Peyer's patch (tissue), 4 donors: ENCODE data around the gene ANKS3. TPM values are rescaled to one million over a fixed set of nuclear protein-coding genes. Genes with fewer than 3 reads are reported as not detected.

Source experiments
- DNase-seq, 3 donors: peaks; one replicate each; pipeline ENCODE4 v3.0.0-alpha.2; 2017 to 2019
- H3K27ac ChIP-seq, 4 donors: fragments of 200-600 bp; sonication (generic); one replicate each; pipeline ENCODE4 v1.5.1; 2016 to 2019
- H3K27me3 ChIP-seq, 2 donors: fragments of 200-600 bp; sonication (generic); one replicate each; pipeline ENCODE4 v1.5.1; 2019
- H3K36me3 ChIP-seq, 3 donors: fragments of 200-600 bp; sonication (generic); one replicate each; pipeline ENCODE4 v1.5.1; 2016 to 2019
- H3K4me1 ChIP-seq, 4 donors: fragments of 200-600 bp; sonication (generic); one replicate each; pipeline ENCODE4 v1.5.1; 2016 to 2019
- H3K4me3 ChIP-seq, 4 donors: fragments of 200-600 bp; sonication (generic); 1 replicate in 3 of 4; 2 replicates in 1 of 4; pipeline ENCODE4 v1.5.1; 2016 to 2019; ENCODE audit warnings: mild to moderate bottlenecking in 1 of 4
- H3K9me3 ChIP-seq, 4 donors: fragments of 200-600 bp; sonication (generic); one replicate each; pipeline ENCODE4 v1.5.1; 2016 to 2019; ENCODE audit warnings: mild to moderate bottlenecking in 1 of 4
- CTCF ChIP-seq, 6 experiments: fragments of 450-650 bp in 4 of 6; fragments of 200-600 bp in 2 of 6; sonication (generic) in 1 of 6; IDR thresholded peaks; one replicate each; pipeline ENCODE4 v1.5.1; 2017 to 2019; ENCODE audit warnings: antibody characterized with exemption in 6 of 6, mild to moderate bottlenecking in 3 of 6, moderate library complexity in 1 of 6
- POLR2A ChIP-seq, 2 donors: fragments of 450-650 bp; IDR thresholded peaks; one replicate each; pipeline ENCODE4 v1.5.1; 2017; ENCODE audit warnings: antibody characterized with exemption in 2 of 2, mild to moderate bottlenecking in 2 of 2, moderate library complexity in 2 of 2
- total RNA-seq, 4 donors: library from RNA; depleted of rRNA; stranded (reverse); fragments of >200 nt; gene quantifications; one replicate each; pipeline ENCODE4 v1.1.0, GENCODE V29; 2016

Gene ANKS3
- total RNA-seq, 4 donors from 2014 or later, result 20.8 to 42.9 (median 36.6) TPM

DNA sequence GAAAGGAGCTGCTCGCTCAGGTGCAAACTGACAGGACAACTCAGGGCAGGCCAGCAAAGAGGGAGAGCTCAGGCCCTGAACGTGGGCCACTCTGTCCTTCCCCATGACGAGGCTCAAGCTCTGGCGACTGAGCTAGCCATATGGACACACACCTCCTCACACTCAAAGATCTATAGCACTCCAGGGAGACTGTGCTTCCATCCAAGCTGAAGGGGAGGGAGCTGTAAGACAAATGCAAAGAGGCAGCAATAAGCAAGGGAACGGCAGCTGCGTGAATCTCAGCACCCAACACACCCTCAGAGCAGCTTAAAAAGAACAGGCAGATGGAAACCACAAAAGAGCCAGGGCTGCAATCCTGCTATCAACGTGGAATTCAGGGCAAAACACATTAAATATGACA, 27.2 kb downstream of the ANKS3 start:
- H3K4me1 ChIP-seq, result no peaks in the 10 kb centered on the region
- DNase-seq, result no peak
- H3K27me3 ChIP-seq, result no peaks in the 10 kb centered on the region
- TF ChIP-seq POLR2A (IDR thresholded peaks at IDR 0.05) (no peak), CTCF (IDR thresholded peaks at IDR 0.05) (no peak)
- H3K27ac ChIP-seq, result no peak overlapping the region
- no peaks in the 10 kb centered on the region for H3K9me3 ChIP-seq
- H3K4me3 ChIP-seq, result no peak overlapping the region
- H3K36me3 ChIP-seq, result peaks cover 0 to 39% (median 0%) of the 10 kb centered on the region in 3 donors

- H3K4me1 ChIP-seq, result no peaks in the 10 kb centered on the region
- H3K27me3 ChIP-seq, result no peaks in the 10 kb centered on the region
- H3K27ac ChIP-seq, result no peak overlapping the region
- H3K36me3 ChIP-seq, result peaks cover 0 to 51% (median 0%) of the 10 kb centered on the region in 3 donors
- no peaks in the 10 kb centered on the region for H3K9me3 ChIP-seq
- DNase-seq, result no peak
- H3K4me3 ChIP-seq, result no peak overlapping the region
- TF ChIP-seq POLR2A (IDR thresholded peaks at IDR 0.05) (no peak), CTCF (IDR thresholded peaks at IDR 0.05) (no peak)
Measured at GRCh38 chr16:4704913-4705312, 29.2 kb downstream of the ANKS3 start.

GRCh38 chr16:4704491-4704890, 29.6 kb downstream of the ANKS3 start:
- no peak overlapping the region for H3K4me3 ChIP-seq
- H3K27me3 ChIP-seq, result no peaks in the 10 kb centered on the region
- H3K36me3 ChIP-seq, result peaks cover 0 to 51% (median 0%) of the 10 kb centered on the region in 3 donors
- no peaks in the 10 kb centered on the region for H3K4me1 ChIP-seq
- H3K9me3 ChIP-seq, result no peaks in the 10 kb centered on the region
- no peak for TF ChIP-seq CTCF (IDR thresholded peaks at IDR 0.05)
- no peak for TF ChIP-seq POLR2A (IDR thresholded peaks at IDR 0.05)
- no peak overlapping the region for H3K27ac ChIP-seq
- no peak for DNase-seq

DNA sequence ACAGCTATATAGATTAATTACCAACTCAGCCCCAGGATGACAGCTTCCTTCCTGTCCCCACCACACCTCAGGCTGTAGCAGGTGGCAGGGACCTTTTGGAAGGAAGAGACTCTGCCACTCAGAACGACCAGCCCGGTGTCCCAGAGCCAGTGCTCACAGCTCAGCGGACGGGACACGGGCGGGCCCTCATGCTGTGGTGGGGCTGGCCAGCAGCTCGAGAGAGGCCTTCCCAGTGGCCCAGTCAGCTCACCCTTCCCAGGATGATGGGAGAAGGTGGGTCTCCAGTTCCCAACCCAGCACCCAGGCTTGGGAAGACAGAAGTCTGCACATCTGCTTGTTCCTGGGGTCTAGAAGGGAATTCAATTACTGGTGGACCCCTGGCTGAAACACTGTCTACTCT, 30.2 kb downstream of the ANKS3 start:
- no peaks in the 10 kb centered on the region for H3K9me3 ChIP-seq
- no peak overlapping the region for H3K4me3 ChIP-seq
- no peak for DNase-seq
- no peaks in the 10 kb centered on the region for H3K27me3 ChIP-seq
- H3K4me1 ChIP-seq, result no peaks in the 10 kb centered on the region
- H3K27ac ChIP-seq, result no peak overlapping the region
- peaks cover 0 to 54% (median 0%) of the 10 kb centered on the region in 3 donors for H3K36me3 ChIP-seq
- TF ChIP-seq CTCF (IDR thresholded peaks at IDR 0.05), result no peak
- TF ChIP-seq POLR2A (IDR thresholded peaks at IDR 0.05), result no peak

DNA sequence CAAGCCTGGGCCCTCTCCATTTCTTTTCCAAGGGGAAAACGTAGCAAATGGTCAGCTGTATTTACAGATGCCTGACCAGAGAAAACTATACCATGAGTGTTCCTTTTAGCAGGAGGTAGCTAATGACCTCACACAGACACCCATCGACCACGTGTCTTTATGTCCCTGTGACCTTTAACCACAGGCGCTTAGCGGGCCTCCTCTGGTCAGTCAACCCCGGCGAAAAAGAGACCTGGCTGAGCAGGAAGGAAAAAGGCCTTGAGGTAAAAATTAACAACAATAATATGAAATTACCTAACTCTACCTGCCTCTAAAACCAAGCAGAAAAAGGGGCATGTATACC, 31.6 kb downstream of the ANKS3 start:
- Histone ChIP-seq H3K27ac (no peak overlapping the region), H3K36me3 (peaks cover 0 to 69% (median 0%) of the 10 kb centered on the region in 3 donors), H3K4me3 (no peak overlapping the region), H3K9me3 (no peaks in the 10 kb centered on the region), H3K4me1 (no peaks in the 10 kb centered on the region), H3K27me3 (no peaks in the 10 kb centered on the region)
- TF ChIP-seq POLR2A (IDR thresholded peaks at IDR 0.05) (no peak), CTCF (IDR thresholded peaks at IDR 0.05) (no peak)
- DNase-seq, result no peak
